Prostate gland (tissue), 2 donors: ENCODE data around the gene H19. TPM values are rescaled to one million over a fixed set of nuclear protein-coding genes. Genes with fewer than 3 reads are reported as not detected.

Experiments used
- DNase-seq: peaks from one replicate; pipeline ENCODE4 v3.0.0-alpha.2; 2019; ENCODE audit warnings: low spot score
- H3K27ac ChIP-seq, 2 donors: fragments of 200-600 bp; sonication (generic); 2 replicates each; pipeline ENCODE4 v1.5.1; 2017 to 2019
- H3K27me3 ChIP-seq: fragments of 200-600 bp; sonication (generic); replicated peaks from 2 replicates; pipeline ENCODE4 v1.5.1; 2019; ENCODE audit not compliant: insufficient read depth
- H3K36me3 ChIP-seq, 2 donors: fragments of 200-600 bp; sonication (generic); 1 replicate in 1 of 2; 2 replicates in 1 of 2; pipeline versions ENCODE4 v1.5.1 to v1.8.1; 2017 to 2019
- H3K4me1 ChIP-seq: fragments of 200-600 bp; sonication (generic); replicated peaks from 2 replicates; pipeline ENCODE4 v1.5.1; 2019
- H3K4me3 ChIP-seq, 2 donors: fragments of 200-600 bp; sonication (generic); 2 replicates each; pipeline ENCODE4 v1.5.1; 2017 to 2019
- H3K9me3 ChIP-seq: fragments of 200-600 bp; sonication (generic); 2 replicates; pipeline ENCODE4 v1.5.1; 2017
- POLR2A ChIP-seq: fragments of 450-650 bp; IDR thresholded peaks from one replicate; pipeline ENCODE4 v1.6.1; 2016; ENCODE audit warnings: antibody characterized with exemption, mild to moderate bottlenecking
- POLR2AphosphoS5 ChIP-seq: sonication (generic); formaldehyde crosslinking; IDR thresholded peaks from one replicate; pipeline ENCODE4 v1.6.1; 2017; ENCODE audit warnings: antibody characterized with exemption
- WGBS: methylation state at CpG from one replicate; pipeline ENCODE4 v1.1.5; 2018; 5-methylcytosine and 5-hydroxymethylcytosine counted together
- intact Hi-C: fragments of 100-400 bp; cut with DNase I; formaldehyde crosslinking; loops from one replicate; pipeline ENCODE4 v1.14.2; 2022
- total RNA-seq, 2 donors: library from RNA; depleted of rRNA; stranded (reverse); fragments of >200 nt; gene quantifications; one replicate each; pipeline ENCODE4 v1.1.0, GENCODE V29; 2016
- TF ChIP-seq, protein P1 (sequence below), 4 experiments: fragments of 200-600 bp in 2 of 4; fragments of 450-650 bp in 2 of 4; sonication (generic) in 2 of 4; IDR thresholded peaks; 1 replicate in 3 of 4; 2 replicates in 1 of 4; pipeline ENCODE4 v1.5.1; 2016 to 2019; ENCODE audit warnings: antibody characterized with exemption in 4 of 4, mild to moderate bottlenecking in 2 of 4, moderate library complexity in 2 of 4

The H19 gene
- total RNA-seq, 2 donors from 2014 or later, result 126 to 163 TPM

DNA sequence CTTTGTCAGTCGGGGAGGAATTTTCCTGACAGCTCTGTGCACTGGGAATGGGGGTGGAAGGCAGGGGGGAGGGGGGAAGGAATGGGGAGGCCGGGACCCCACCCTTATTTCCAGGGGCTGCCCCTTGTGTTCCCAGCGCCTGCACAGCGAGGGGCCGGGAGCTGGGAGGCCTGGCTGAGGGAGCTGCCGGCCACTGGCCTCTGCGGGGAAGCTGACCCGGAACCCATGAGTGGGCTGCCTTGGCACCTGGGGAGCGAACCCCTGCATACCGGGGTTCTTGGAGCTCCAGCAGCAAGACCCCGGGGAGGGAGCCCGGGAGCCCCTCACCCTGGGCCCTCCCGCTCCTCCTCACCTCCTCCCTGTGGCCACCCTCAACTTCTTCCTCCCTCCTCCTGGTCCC, 3.5 kb downstream of the H19 start:
- no peak for DNase-seq
- intact Hi-C loops, result no loop called here
- WGBS, result 68% methylated on average over 5 of the region's 13 CpGs

DNA sequence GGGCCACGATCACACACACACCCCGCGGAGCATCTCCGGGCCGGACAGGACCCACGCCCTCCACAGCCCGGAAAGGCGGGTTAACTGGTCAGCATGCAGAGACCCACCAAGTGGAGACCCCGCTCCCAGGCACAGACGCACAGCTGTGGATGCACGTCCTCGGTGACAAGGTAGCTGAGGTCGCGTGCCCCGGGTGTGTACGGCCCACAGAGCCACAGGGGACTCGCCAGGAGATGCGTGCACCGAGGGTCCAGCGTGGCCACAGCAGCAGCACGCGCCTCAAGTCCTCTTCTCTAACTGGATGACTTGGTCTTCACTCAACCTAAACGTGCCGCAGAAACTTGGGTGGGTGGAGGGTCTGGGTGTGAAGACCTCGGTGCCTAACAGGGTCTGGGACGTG, 5.5 kb downstream of the H19 start:
- Histone ChIP-seq H3K4me3 (no peak overlapping the region), H3K36me3 (no peaks in the 10 kb centered on the region), H3K27me3 (no peaks in the 10 kb centered on the region), H3K4me1 (no peaks in the 10 kb centered on the region), H3K27ac (no peak overlapping the region), H3K9me3 (no peaks in the 10 kb centered on the region)
- no peak for DNase-seq
- WGBS, result no CpG with 5 or more reads among the region's 26 CpGs
- intact Hi-C loops, result no loop called here
- TF ChIP-seq POLR2A (no peak), POLR2AphosphoS5 (no peak)
- TF ChIP-seq, protein P1, sequence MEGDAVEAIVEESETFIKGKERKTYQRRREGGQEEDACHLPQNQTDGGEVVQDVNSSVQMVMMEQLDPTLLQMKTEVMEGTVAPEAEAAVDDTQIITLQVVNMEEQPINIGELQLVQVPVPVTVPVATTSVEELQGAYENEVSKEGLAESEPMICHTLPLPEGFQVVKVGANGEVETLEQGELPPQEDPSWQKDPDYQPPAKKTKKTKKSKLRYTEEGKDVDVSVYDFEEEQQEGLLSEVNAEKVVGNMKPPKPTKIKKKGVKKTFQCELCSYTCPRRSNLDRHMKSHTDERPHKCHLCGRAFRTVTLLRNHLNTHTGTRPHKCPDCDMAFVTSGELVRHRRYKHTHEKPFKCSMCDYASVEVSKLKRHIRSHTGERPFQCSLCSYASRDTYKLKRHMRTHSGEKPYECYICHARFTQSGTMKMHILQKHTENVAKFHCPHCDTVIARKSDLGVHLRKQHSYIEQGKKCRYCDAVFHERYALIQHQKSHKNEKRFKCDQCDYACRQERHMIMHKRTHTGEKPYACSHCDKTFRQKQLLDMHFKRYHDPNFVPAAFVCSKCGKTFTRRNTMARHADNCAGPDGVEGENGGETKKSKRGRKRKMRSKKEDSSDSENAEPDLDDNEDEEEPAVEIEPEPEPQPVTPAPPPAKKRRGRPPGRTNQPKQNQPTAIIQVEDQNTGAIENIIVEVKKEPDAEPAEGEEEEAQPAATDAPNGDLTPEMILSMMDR (IDR thresholded peaks at IDR 0.05), result no peak

More for the DNA sequence above, 3.5 kb downstream of the H19 start:
- H3K9me3 ChIP-seq, result no peaks in the 10 kb centered on the region
- no peaks in the 10 kb centered on the region for H3K27me3 ChIP-seq
- H3K4me3 ChIP-seq, result no peak overlapping the region
- no peaks in the 10 kb centered on the region for H3K36me3 ChIP-seq
- no peaks in the 10 kb centered on the region for H3K4me1 ChIP-seq
- no peak for TF ChIP-seq POLR2AphosphoS5
- no peak for TF ChIP-seq POLR2A
- TF ChIP-seq, protein P1 (IDR thresholded peaks at IDR 0.05), result no peak
- no peak overlapping the region for H3K27ac ChIP-seq

DNA sequence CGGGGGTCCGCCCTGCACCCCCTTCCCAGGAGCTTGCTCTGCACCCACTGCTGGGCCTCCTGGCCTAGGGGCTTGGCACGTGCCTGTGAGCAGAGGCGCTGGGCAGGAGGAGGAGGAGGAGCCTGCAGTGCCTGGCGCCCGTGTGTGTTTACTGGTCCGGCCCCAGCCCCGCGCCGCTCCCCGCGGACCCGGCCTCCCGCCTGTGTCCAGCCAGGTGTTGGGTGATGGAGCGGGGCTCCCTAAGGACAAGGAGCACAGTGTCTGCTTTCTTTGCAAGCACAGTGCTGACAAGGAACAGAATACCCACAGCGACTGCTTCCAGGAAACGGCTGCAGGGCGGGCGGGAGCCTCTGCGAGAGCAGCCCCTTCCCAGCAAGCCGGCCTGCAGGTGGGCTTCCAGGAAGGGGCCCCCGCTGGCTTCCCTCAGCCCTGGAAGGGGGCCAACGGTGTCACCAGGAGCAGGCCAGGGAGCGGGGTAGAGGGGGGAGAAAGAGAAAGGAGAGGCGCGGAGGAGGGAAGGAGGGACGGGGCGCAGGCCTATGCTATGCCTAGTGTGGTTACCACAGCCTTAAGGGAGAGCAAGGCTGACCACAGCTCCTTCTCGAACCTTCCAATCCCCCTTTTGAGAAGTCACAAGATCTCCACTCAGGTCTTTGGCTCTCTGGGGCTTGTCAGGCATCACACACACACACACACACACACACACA, 6.6 kb downstream of the H19 start:
- Histone ChIP-seq H3K27me3 (no peaks in the 10 kb centered on the region), H3K9me3 (no peaks in the 10 kb centered on the region), H3K4me3 (no peak overlapping the region), H3K4me1 (no peaks in the 10 kb centered on the region), H3K36me3 (no peaks in the 10 kb centered on the region), H3K27ac (no peak overlapping the region)
- WGBS, result no CpG with 5 or more reads among the region's 29 CpGs
- intact Hi-C loops, result no loop called here
- TF ChIP-seq POLR2A, result no peak
- no peak for DNase-seq

DNA sequence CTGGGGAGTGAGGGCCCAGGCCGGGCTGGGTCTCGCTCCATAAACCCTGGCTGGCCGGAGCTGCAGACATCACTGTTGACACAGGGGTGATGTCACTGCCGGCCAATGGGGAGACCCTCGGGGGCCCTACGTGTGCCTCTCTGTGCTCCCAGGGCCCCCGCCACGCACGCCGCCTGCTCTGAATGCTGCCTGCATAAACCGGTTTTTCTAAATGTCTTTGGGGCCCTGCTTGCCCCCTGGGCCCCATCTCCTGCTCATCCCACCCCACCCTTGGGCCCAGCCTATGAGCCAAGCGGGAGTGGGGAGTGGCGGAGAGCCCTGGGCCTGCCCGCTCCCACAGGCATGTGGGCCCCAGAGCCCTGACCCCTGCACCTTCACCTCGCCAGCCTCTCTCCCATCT, 7.7 kb downstream of the H19 start:
- no peaks in the 10 kb centered on the region for H3K9me3 ChIP-seq
- DNase-seq, result no peak
- no CpG with 5 or more reads among the region's 15 CpGs for WGBS
- intact Hi-C loops, result no loop called here
- H3K4me1 ChIP-seq, result no peaks in the 10 kb centered on the region
- no peak overlapping the region for H3K4me3 ChIP-seq
- no peaks in the 10 kb centered on the region for H3K36me3 ChIP-seq
- TF ChIP-seq, protein P1 (IDR thresholded peaks at IDR 0.05), result no peak
- no peak for TF ChIP-seq POLR2A
- TF ChIP-seq POLR2AphosphoS5, result no peak
- H3K27ac ChIP-seq, result no peak overlapping the region
- no peaks in the 10 kb centered on the region for H3K27me3 ChIP-seq

DNA sequence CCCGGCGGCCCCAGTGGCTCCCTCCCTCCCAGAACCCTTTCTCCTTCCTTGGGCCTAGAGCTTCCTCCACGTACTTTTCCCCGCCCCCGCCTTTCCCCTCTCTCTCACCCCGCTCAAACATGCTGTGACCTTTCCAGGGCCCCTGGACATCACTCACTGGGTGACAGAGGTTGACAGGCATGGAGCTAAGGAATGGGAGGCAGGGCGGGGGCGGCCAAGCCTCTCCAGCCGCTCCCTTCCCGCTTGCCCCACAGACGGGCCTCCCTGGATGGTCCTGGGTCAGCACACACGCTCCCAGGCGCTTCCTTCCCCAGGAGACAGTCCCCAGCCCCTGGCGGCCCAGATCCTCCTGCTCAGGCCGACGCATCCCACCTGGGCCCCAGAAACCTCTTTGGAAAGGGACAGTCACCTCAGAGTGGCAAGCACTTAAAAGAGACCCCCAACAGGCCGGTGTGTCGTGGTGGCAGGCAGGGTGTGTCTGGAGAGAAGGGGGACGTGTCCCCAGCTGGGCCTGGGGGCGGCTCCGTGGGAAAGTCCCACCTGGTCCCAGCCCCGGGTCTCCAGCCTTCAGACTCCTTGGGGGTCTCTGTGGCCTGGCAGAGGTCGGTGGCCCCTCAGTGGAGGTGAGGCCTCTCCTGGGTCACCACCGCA, 8.8 kb downstream of the H19 start:
- no peak for TF ChIP-seq POLR2A
- no peak for TF ChIP-seq POLR2AphosphoS5
- TF ChIP-seq, protein P1 (IDR thresholded peaks at IDR 0.05), result no peak

More for the DNA sequence above, 8.8 kb downstream of the H19 start:
- H3K36me3 ChIP-seq, result no peaks in the 10 kb centered on the region
- DNase-seq, result no peak
- intact Hi-C loops, result no loop called here
- no peaks in the 10 kb centered on the region for H3K9me3 ChIP-seq
- H3K4me3 ChIP-seq, result no peak overlapping the region
- H3K27me3 ChIP-seq, result no peaks in the 10 kb centered on the region
- H3K27ac ChIP-seq, result no peak overlapping the region
- WGBS, result 85% methylated on average over 11 of the region's 24 CpGs
- no peaks in the 10 kb centered on the region for H3K4me1 ChIP-seq
